GM10248 (cell line): Measurements from ENCODE around the gene PDE4B.
A peak's percentile ranks its signal among the peaks of the same experiment; 100 is the strongest.

Experiments used
- CTCF ChIA-PET: fragments of 300-600 bp; sonication (Branson Sonifier 250); formaldehyde crosslinking; extraction: SDS; loops from one replicate; lab custom pipeline; 2021; ENCODE audit warnings: antibody characterized with exemption; lab: Yijun Ruan, JAX
- POLR2A ChIA-PET: fragments of 350-650 bp; sonication (Branson Sonifier 250); formaldehyde crosslinking; extraction: SDS; loops from one replicate; lab custom pipeline; 2020; ENCODE audit warnings: antibody characterized with exemption; lab: Yijun Ruan, JAX
- DNase-seq: peaks from one replicate; pipeline ENCODE4 v3.0.0; 2012; ENCODE audit errors: extremely low spot score
- TF ChIP-seq, protein P1 (sequence below): IDR thresholded peaks from 2 replicates; pipeline ENCODE4 v1.5.1; 2012; ENCODE audit warnings: mild to moderate bottlenecking, low read depth; ENCODE audit errors: extremely low read depth, missing control alignments, control extremely low read depth

The PDE4B gene

GRCh38 chr1:66384258-66384921 is 591.7 kb downstream of the PDE4B start:
- ChIA-PET CTCF (interaction anchor here (1.2 to 5.6 kb wide), 4 partner anchors 10 to 131 kb away, joined by 3 to 41 read pairs (median 4); no protein-coding TSS in a partner anchor), POLR2A (interaction anchor here (1.0 kb wide), 1 partner anchor 12 kb away, joined by 3 read pairs; no protein-coding TSS in a partner anchor)
- no peak for DNase-seq
- TF ChIP-seq, protein P1, sequence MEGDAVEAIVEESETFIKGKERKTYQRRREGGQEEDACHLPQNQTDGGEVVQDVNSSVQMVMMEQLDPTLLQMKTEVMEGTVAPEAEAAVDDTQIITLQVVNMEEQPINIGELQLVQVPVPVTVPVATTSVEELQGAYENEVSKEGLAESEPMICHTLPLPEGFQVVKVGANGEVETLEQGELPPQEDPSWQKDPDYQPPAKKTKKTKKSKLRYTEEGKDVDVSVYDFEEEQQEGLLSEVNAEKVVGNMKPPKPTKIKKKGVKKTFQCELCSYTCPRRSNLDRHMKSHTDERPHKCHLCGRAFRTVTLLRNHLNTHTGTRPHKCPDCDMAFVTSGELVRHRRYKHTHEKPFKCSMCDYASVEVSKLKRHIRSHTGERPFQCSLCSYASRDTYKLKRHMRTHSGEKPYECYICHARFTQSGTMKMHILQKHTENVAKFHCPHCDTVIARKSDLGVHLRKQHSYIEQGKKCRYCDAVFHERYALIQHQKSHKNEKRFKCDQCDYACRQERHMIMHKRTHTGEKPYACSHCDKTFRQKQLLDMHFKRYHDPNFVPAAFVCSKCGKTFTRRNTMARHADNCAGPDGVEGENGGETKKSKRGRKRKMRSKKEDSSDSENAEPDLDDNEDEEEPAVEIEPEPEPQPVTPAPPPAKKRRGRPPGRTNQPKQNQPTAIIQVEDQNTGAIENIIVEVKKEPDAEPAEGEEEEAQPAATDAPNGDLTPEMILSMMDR = no peak

DNA sequence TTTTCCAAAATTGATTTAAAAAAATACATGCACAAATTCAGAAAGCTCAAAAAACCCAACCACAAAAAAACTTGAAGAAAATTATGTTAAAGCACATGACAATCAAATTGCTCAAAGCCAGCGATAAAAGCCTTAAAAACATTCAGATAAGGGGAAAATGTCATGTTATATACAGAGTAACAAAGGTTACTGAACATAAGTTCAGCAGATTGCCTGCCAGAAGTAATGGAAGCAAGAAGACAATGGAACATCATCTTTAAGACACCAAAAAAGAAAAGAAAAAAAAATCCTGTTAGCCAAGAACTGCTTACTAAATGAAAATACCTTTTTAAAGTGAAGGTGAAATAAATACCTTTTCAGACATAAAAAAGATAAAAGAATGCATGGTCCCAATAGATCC is 594.0 kb downstream of the PDE4B start:
- ChIA-PET POLR2A (no interaction called here), CTCF (interaction anchor here (1.0 to 1.6 kb wide), 4 partner anchors 12 to 130 kb away, joined by 3 to 5 read pairs (median 4); no protein-coding TSS in a partner anchor)
- TF ChIP-seq, protein P1 = no peak
- DNase-seq = no peak

GRCh38 chr1:66388913-66389312 is 596.2 kb downstream of the PDE4B start:
- TF ChIP-seq, protein P1 = no peak

GRCh38 chr1:66393586-66394287 is 601.0 kb downstream of the PDE4B start:
- POLR2A ChIA-PET = interaction anchor here (1.1 kb wide), 1 partner anchor 111 kb away, joined by 3 read pairs; no protein-coding TSS in a partner anchor
- CTCF ChIA-PET = interaction anchor here (0.7 to 5.1 kb wide), 7 partner anchors 11 to 142 kb away, joined by 3 to 41 read pairs (median 10); no protein-coding TSS in a partner anchor
- TF ChIP-seq, protein P1 = no peak
- peak; percentile 23 for DNase-seq

More at GRCh38 chr1:66388913-66389312, 596.2 kb downstream of the PDE4B start:
- POLR2A ChIA-PET = no interaction called here
- CTCF ChIA-PET = interaction anchor here (0.9 to 2.1 kb wide), 6 partner anchors 9 to 48 kb away, joined by 3 to 6 read pairs (median 4); no protein-coding TSS in a partner anchor
- no peak for DNase-seq

- ChIA-PET POLR2A (interaction anchor here (1.1 to 1.5 kb wide), 2 partner anchors 14 to 112 kb away, joined by 3 to 5 read pairs; no protein-coding TSS in a partner anchor), CTCF (interaction anchor here (0.7 to 5.1 kb wide), 7 partner anchors 11 to 142 kb away, joined by 3 to 41 read pairs (median 10); no protein-coding TSS in a partner anchor)
- TF ChIP-seq, protein P1 = no peak
- no peak for DNase-seq
Measured at GRCh38 chr1:66394603-66395002, 601.9 kb downstream of the PDE4B start.

DNA sequence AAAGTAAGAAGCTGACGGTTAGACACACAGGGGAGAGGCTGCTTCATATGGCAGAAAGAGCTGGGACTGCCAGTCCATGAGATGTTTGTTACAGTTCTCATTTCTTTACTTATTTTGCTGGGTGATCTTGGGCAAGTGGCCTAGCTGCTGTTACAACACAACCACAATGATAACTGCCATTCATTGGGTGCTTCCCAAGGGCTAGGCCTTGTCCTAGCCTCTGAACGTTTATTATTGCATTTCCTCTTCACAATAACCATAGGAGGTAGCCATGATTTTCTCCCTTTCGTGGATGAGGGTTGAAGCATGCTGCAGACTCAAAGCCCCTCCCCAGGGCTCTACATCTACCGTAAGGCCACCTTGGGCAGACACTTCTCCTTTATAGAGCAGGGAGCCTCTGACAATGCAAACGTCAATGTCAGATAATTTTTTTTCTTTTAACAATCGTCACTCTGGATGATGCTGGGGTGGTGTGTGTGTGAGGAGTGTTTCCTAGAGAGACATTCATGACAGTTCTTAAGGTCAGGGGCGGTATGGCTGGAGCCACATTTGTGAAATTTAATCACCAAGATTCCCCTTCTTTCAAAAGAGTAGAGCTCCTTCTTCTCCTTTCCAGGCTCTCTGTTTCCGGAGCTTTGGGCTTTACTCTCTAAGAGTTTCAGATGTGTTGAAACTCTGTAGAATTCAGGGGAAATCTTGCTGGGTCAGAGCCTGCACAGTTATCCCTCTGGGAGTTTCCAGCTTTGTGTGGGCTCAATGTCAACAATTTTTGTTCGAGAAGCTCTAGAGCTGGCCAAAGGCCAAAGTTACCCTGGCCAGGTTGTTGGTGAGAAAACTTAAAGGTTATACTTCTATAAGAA is 602.7 kb downstream of the PDE4B start:
- TF ChIP-seq, protein P1 = no peak
- POLR2A ChIA-PET = interaction anchor here (1.5 kb wide), 1 partner anchor 15 kb away, joined by 5 read pairs; no protein-coding TSS in a partner anchor
- CTCF ChIA-PET = interaction anchor here (0.8 to 5.1 kb wide), 14 partner anchors 10 to 143 kb away, joined by 3 to 41 read pairs (median 4); no protein-coding TSS in a partner anchor
- DNase-seq = peak; percentile 18
